Osteoblast (primary cell): ENCODE measurements around the gene GDPD3. TPM values are rescaled to one million over a fixed set of nuclear protein-coding genes. Genes with fewer than 3 reads are reported as not detected.

Source experiments
- DNase-seq: peaks from one replicate; pipeline ENCODE4 v3.0.0; 2011; ENCODE audit warnings: low spot score, mixed read lengths; ENCODE audit not compliant: insufficient read length; ENCODE audit errors: missing footprints
- H2AFZ ChIP-seq: 2 replicates; pipeline ENCODE4 v1.6.0; 2011; ENCODE audit warnings: mild to moderate bottlenecking, low read length
- H3K27ac ChIP-seq: 2 replicates; pipeline ENCODE4 v1.5.1; 2011; ENCODE audit warnings: mild to moderate bottlenecking, low read depth, low read length, moderate library complexity
- H3K27me3 ChIP-seq: 2 replicates; pipeline ENCODE4 v1.6.0; 2012; ENCODE audit warnings: mild to moderate bottlenecking, control low read depth, inconsistent platforms, low read length, moderate library complexity; ENCODE audit not compliant: insufficient read depth
- H3K36me3 ChIP-seq: 2 replicates; pipeline ENCODE4 v1.5.1; 2011; ENCODE audit warnings: mild to moderate bottlenecking, low read length, control low read depth, moderate library complexity; ENCODE audit not compliant: insufficient read depth
- H3K4me1 ChIP-seq: 2 replicates; pipeline ENCODE4 v1.5.1; 2011; ENCODE audit warnings: mild to moderate bottlenecking, low read length, control low read depth, moderate library complexity; ENCODE audit not compliant: insufficient read depth
- H3K4me2 ChIP-seq: 2 replicates; pipeline ENCODE4 v1.6.0; 2011; ENCODE audit warnings: mild to moderate bottlenecking, low read length; ENCODE audit not compliant: insufficient read depth
- H3K4me3 ChIP-seq: fragments of 200-600 bp; sonication (generic); 3 replicates; pipeline ENCODE4 v1.5.1; 2012; ENCODE audit warnings: mild to moderate bottlenecking, low read length, inconsistent platforms; ENCODE audit not compliant: insufficient read depth
- H3K79me2 ChIP-seq: 2 replicates; pipeline ENCODE4 v1.6.0; 2012; ENCODE audit warnings: mild to moderate bottlenecking, low read length, control low read depth, inconsistent platforms; ENCODE audit not compliant: insufficient read depth
- H3K9me3 ChIP-seq: 2 replicates; pipeline ENCODE4 v1.5.1; 2011; ENCODE audit warnings: low read depth, low read length, control low read depth
- H4K20me1 ChIP-seq: 2 replicates; pipeline ENCODE4 v1.6.0; 2012; ENCODE audit warnings: mild to moderate bottlenecking, low read length, control low read depth; ENCODE audit not compliant: insufficient read depth
- total RNA-seq: library from RNA; depleted of rRNA; stranded (reverse); fragments of >200 nt; gene quantifications from 2 replicates; pipeline ENCODE4 v1.2.3, GENCODE V29; 2012
- TF ChIP-seq, protein P1 (sequence below): IDR thresholded peaks from 2 replicates; pipeline ENCODE4 v1.5.1; 2011; ENCODE audit warnings: mild to moderate bottlenecking, low read depth, low read length, moderate library complexity; ENCODE audit errors: extremely low read depth

The GDPD3 gene
- total RNA-seq, 1 donor = 0.36 TPM

DNA sequence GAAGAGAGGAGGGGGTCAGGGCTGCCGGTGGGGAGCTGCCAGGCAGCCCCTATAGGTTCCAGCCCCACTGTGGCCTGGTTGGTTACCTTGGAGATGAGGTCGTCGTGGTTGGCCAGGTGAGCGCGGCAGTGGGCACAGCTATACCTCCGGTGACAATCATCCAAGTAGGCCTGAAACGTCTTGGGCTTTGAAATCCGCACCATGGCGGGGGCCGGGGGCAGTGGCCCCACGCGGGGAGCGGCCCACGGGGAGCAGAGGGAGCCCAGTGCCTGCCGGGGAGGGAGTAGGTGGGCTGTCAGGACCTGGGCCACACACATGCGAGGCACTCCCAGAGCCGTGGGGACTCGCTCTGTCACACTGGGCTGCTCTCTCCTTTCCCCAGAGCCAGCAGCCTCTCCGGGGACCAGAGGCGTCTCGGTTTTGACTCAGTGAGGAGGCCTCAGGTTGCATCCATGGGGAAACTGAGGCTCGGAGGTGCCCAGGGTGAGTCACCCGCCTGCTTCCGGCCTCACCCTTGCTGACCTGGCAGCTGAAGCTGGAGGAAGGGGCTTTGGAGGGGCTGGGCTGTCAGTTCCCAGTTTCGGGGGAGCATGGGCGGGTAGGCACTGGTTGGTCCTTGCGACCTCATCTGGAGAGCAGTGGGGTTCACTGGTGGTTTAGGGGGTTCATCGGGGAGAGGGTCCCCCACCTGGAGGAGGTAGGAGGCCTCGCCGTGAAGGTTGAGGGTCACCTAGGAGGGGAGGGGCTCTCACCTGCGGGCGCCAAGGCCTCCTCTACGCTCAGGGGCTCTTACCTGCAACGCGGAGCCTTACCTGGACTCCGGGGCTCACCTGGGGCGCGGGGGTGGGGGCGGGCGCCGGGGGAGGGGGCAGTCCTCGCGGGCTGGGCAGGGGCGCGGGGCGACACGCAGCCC lies 17.9 kb downstream of the GDPD3 start:
- H3K79me2 ChIP-seq = peaks cover 3% of the 10 kb centered on the region
- H3K4me1 ChIP-seq = peaks cover 25% of the 10 kb centered on the region
- no peaks in the 10 kb centered on the region for H3K27me3 ChIP-seq
- TF ChIP-seq, protein P1, sequence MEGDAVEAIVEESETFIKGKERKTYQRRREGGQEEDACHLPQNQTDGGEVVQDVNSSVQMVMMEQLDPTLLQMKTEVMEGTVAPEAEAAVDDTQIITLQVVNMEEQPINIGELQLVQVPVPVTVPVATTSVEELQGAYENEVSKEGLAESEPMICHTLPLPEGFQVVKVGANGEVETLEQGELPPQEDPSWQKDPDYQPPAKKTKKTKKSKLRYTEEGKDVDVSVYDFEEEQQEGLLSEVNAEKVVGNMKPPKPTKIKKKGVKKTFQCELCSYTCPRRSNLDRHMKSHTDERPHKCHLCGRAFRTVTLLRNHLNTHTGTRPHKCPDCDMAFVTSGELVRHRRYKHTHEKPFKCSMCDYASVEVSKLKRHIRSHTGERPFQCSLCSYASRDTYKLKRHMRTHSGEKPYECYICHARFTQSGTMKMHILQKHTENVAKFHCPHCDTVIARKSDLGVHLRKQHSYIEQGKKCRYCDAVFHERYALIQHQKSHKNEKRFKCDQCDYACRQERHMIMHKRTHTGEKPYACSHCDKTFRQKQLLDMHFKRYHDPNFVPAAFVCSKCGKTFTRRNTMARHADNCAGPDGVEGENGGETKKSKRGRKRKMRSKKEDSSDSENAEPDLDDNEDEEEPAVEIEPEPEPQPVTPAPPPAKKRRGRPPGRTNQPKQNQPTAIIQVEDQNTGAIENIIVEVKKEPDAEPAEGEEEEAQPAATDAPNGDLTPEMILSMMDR = no peak
- H4K20me1 ChIP-seq = peaks cover 7% of the 10 kb centered on the region
- peak overlapping the region; percentile 41 for H3K27ac ChIP-seq
- peaks cover 10% of the 10 kb centered on the region for H3K9me3 ChIP-seq
- H3K4me3 ChIP-seq = peak overlapping the region; percentile 76
- DNase-seq = peak; percentile 92
- peak overlapping the region; percentile 97 for H3K4me2 ChIP-seq
- peak overlapping the region; percentile 51 for H2AFZ ChIP-seq
- peaks cover 8% of the 10 kb centered on the region for H3K36me3 ChIP-seq

DNA sequence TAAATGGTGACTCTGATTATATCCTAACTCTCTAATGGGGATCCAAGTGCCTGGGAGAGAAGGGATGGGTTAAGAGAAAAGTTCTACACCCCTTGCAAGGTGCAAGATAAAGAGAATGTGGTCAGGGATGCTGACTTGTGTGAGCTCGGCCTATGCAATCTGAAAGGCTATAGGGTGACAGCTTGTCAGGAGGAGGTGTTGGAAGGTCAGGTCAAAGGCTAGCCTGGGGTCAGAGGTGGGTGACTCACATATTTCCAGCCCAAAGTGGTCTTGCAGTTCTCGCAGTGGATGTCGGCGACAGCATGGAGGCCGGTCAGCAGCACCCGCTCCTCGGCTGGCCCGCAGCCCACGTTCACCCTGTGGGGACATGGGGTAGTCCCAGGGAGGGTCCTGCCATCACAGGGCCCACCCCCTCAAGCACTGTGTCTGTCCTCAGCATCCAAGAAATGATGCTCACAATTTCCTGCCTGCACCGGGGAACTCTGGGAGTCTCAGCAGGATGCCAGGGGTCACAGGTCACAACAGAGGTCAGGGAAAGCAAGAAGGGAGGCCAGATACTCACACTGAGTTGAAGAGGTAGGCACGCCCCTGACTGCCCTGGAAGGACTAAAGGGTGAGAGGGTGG lies 18.7 kb downstream of the GDPD3 start:
- Histone ChIP-seq H3K9me3 (peaks cover 10% of the 10 kb centered on the region), H3K79me2 (peaks cover 3% of the 10 kb centered on the region), H3K4me1 (peaks cover 31% of the 10 kb centered on the region), H3K36me3 (peaks cover 8% of the 10 kb centered on the region), H3K4me2 (peak overlapping the region; percentile 97), H2AFZ (no peak overlapping the region), H3K4me3 (peak overlapping the region; percentile 76), H4K20me1 (peaks cover 7% of the 10 kb centered on the region), H3K27me3 (no peaks in the 10 kb centered on the region), H3K27ac (no peak overlapping the region)
- TF ChIP-seq, protein P1 = no peak
- DNase-seq = peak; percentile 50

DNA sequence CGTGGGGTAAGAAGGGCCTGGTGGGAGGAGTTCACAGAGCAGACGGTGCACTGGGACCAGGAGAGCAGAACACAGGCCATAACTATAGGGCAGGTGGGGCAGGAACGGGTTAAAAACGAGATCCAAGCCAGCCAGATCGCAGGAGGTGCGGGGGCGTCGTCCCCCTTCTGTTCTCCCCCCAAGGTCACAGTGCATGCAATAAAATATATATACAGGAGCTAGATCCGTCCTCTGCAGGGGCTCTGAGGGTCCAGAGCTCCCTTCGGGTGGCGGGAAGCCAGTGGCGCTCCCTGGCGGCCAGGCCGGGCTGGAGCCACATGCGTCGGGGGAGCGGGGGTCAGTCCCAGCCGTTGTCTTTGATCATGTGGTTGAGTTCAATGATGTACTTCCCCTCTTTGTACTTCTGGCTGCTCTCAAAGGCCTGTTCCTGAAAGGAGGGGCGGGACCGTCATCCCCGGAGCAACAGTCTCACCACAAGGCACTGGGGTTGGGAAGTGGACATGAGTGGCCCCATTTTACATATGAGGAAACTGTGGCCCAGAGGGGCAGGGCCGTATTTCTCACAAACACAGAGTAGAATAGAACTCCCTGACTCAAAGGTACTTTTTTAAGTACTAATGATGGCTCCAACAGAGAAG lies 20.8 kb downstream of the GDPD3 start:
- H3K36me3 ChIP-seq = peaks cover 8% of the 10 kb centered on the region
- peaks cover 7% of the 10 kb centered on the region for H4K20me1 ChIP-seq
- no peaks in the 10 kb centered on the region for H3K27me3 ChIP-seq
- peak overlapping the region; percentile 90 for H3K4me2 ChIP-seq
- H3K79me2 ChIP-seq = peaks cover 3% of the 10 kb centered on the region
- TF ChIP-seq, protein P1 = peak; percentile 62
- peaks cover 9% of the 10 kb centered on the region for H3K9me3 ChIP-seq
- DNase-seq = peak; percentile 96
- H3K4me1 ChIP-seq = peaks cover 31% of the 10 kb centered on the region
- H2AFZ ChIP-seq = peak overlapping the region; percentile 91
- peak overlapping the region; percentile 76 for H3K4me3 ChIP-seq
- H3K27ac ChIP-seq = peak overlapping the region; percentile 59
